NCI-H2171 treated with DMSO at 0.1 percent for 48 hours (cell line): ENCODE data around the gene ARSD.
"Not testable (repeated sequence)": the region's sequence is repeated elsewhere in the genome, so short reads cannot be mapped to it uniquely, and the experiment has no call there.

ENCODE experiments used
- DNase-seq: peaks from one replicate; lab custom pipeline; 2025; lab: John Stamatoyannopoulos, UW

Gene ARSD

GRCh38 chrX:2933125-2933900 is 4.2 kb upstream of the ARSD start:
- DNase-seq = no peak

GRCh38 chrX:2931612-2932011 is 2.5 kb upstream of the ARSD start:
- no peak for DNase-seq

- no peak for DNase-seq
Measured at GRCh38 chrX:2931155-2931554, 2.0 kb upstream of the ARSD start.

- no peak for DNase-seq
Measured at GRCh38 chrX:2928191-2928582, 952 bp downstream of the ARSD start.

GRCh38 chrX:2926664-2927275 is 2.4 kb downstream of the ARSD start:
- no peak for DNase-seq

- not testable (repeated sequence) for DNase-seq
Measured at GRCh38 chrX:2926255-2926654, 2.9 kb downstream of the ARSD start.

- no peak for DNase-seq
Measured at GRCh38 chrX:2924151-2924550, 5.0 kb downstream of the ARSD start.

- no peak for DNase-seq
Measured at GRCh38 chrX:2921750-2922149, 7.4 kb downstream of the ARSD start.

- DNase-seq = no peak
Measured at GRCh38 chrX:2921193-2921592, 7.9 kb downstream of the ARSD start.

- DNase-seq = no peak
Measured at GRCh38 chrX:2917767-2918166, 11.4 kb downstream of the ARSD start.

GRCh38 chrX:2913118-2913517 is 16.0 kb downstream of the ARSD start:
- DNase-seq = no peak

GRCh38 chrX:2910109-2910508 is 19.0 kb downstream of the ARSD start:
- DNase-seq = no peak

GRCh38 chrX:2908125-2908685 is 20.9 kb downstream of the ARSD start:
- no peak for DNase-seq

GRCh38 chrX:2907295-2907694 is 21.8 kb downstream of the ARSD start:
- DNase-seq = no peak

GRCh38 chrX:2903366-2903765 is 25.8 kb downstream of the ARSD start:
- no peak for DNase-seq

- DNase-seq = no peak
Measured at GRCh38 chrX:2902841-2903240, 26.3 kb downstream of the ARSD start.

- no peak for DNase-seq
Measured at GRCh38 chrX:2901367-2902036, 27.6 kb downstream of the ARSD start.

- DNase-seq = no peak
Measured at GRCh38 chrX:2898846-2899512, 30.2 kb downstream of the ARSD start.

GRCh38 chrX:2897690-2898623 is 31.2 kb downstream of the ARSD start:
- DNase-seq = not testable (repeated sequence)

GRCh38 chrX:2897311-2897689 is 31.8 kb downstream of the ARSD start:
- DNase-seq = no peak

- no peak for DNase-seq
Measured at GRCh38 chrX:2894885-2895292, 34.2 kb downstream of the ARSD start.
